DMS 273 (cell line): ENCODE data around the gene SGO2.
A peak's percentile ranks its signal among the peaks of the same experiment; 100 is the strongest.

Source experiments
- DNase-seq: peaks from one replicate; lab custom pipeline; 2025; ENCODE audit not compliant: unreplicated experiment; lab: John Stamatoyannopoulos, UW

Gene SGO2

GRCh38 chr2:200525882-200526651, at the start of gene SGO2:
SGO2 (plus strand) TSS chr2:200526207; CDS start chr2:200532976, 6,769 bp downstream.
- peak; percentile 98 for DNase-seq

- DNase-seq = no peak
Measured at GRCh38 chr2:200476836-200477235, 49.2 kb upstream of the SGO2 start.

- no peak for DNase-seq
Measured at GRCh38 chr2:200477667-200478131, 48.3 kb upstream of the SGO2 start.

GRCh38 chr2:200479692-200480265, 46.2 kb upstream of the SGO2 start:
- no peak for DNase-seq

- DNase-seq = no peak
Measured at GRCh38 chr2:200482194-200482593, 43.8 kb upstream of the SGO2 start.

GRCh38 chr2:200483729-200484198, 42.2 kb upstream of the SGO2 start:
- DNase-seq = peak; percentile 67

- DNase-seq = no peak
Measured at GRCh38 chr2:200484934-200485333, 41.1 kb upstream of the SGO2 start.

GRCh38 chr2:200486529-200486928, 39.5 kb upstream of the SGO2 start:
- no peak for DNase-seq

- DNase-seq = no peak
Measured at GRCh38 chr2:200488169-200488568, 37.8 kb upstream of the SGO2 start.

- DNase-seq = no peak
Measured at GRCh38 chr2:200490001-200490400, 36.0 kb upstream of the SGO2 start.

GRCh38 chr2:200492656-200493055, 33.4 kb upstream of the SGO2 start:
- no peak for DNase-seq

- no peak for DNase-seq
Measured at GRCh38 chr2:200494048-200494447, 32.0 kb upstream of the SGO2 start.

GRCh38 chr2:200496696-200497095, 29.3 kb upstream of the SGO2 start:
- DNase-seq = no peak

GRCh38 chr2:200498402-200499162, 27.4 kb upstream of the SGO2 start:
- DNase-seq = no peak

- no peak for DNase-seq
Measured at GRCh38 chr2:200502196-200502595, 23.8 kb upstream of the SGO2 start.

- no peak for DNase-seq
Measured at GRCh38 chr2:200506679-200507078, 19.3 kb upstream of the SGO2 start.

GRCh38 chr2:200507179-200507578, 18.8 kb upstream of the SGO2 start:
- no peak for DNase-seq

- peak; percentile 21 for DNase-seq
Measured at GRCh38 chr2:200509235-200509611, 16.8 kb upstream of the SGO2 start.

- DNase-seq = peak; percentile 91
Measured at GRCh38 chr2:200509612-200510433, 16.2 kb upstream of the SGO2 start, which contains the start of gene KCTD18. KCTD18 (minus strand) TSS chr2:200510068; CDS start chr2:200507016, 3,052 bp downstream.

GRCh38 chr2:200515155-200515554, 10.9 kb upstream of the SGO2 start:
- no peak for DNase-seq

- no peak for DNase-seq
Measured at GRCh38 chr2:200523158-200523557, 2.8 kb upstream of the SGO2 start.
